ENCODE data around the gene ARF1. TPM values are rescaled to one million over a fixed set of nuclear protein-coding genes. Genes with fewer than 3 reads are reported as not detected.
A peak's percentile ranks its signal among the peaks of the same experiment; 100 is the strongest.

ARF1 gene
- total and polyA plus RNA-seq, 2 of the 13 experiments (the other 11 are each of a cell fraction or from before 2014, with no cell fraction given) = 186 to 327 TPM

GRCh38 chr1:228099331-228099732, 16.8 kb downstream of the ARF1 start:
- ATAC-seq (no peak), FAIRE-seq (no peak), DNase-seq (ENCODE audit: low spot score) (no peak)
- Histone ChIP-seq H3K9ac (ENCODE audit: insufficient read depth, low read depth, low read length) (no peak overlapping the region), H3K27me3 (ENCODE audit: control insufficient read depth in 1 of 2, insufficient read depth in 2 of 2, low read length in 2 of 2) (no peaks in the 10 kb centered on the region; a peak in 1 of 5 replicates), H2AFZ (ENCODE audit: low read length) (no peak overlapping the region), H3K79me2 (ENCODE audit: insufficient read depth, low read length) (peaks cover 53% of the 10 kb centered on the region), H3K9me3 (ENCODE audit: low read length) (peaks cover 5% of the 10 kb centered on the region), H4K20me1 (ENCODE audit: insufficient read depth, low read length) (peaks cover 63% of the 10 kb centered on the region), H3K4me3 (replicated peaks in 1 of 3; ENCODE audit: insufficient read depth in 1 of 3, low read depth in 2 of 3, low read length in 3 of 3) (no peak overlapping the region), H3K36me3 (replicated peaks in 1 of 2; ENCODE audit: control insufficient read depth in 1 of 2, insufficient read depth in 2 of 2, low read length in 2 of 2) (peaks cover 15 to 41% of the 10 kb centered on the region in 2 experiments; a peak in 4 of 5 replicates), H3K4me2 (ENCODE audit: low read depth, low read length) (no peak overlapping the region), H3K27ac (ENCODE audit: extremely low read length, insufficient read depth, low read length) (peak overlapping the region; percentile 17), H3K4me1 (ENCODE audit: insufficient read depth, low read length) (peaks cover 26% of the 10 kb centered on the region)
- in situ Hi-C loops (cut with HindIII; ENCODE audit: extremely low pct_ligation_motif_present, low pct_unique_long_range_greater_than_20kb) = no loop called here
- ChIA-PET CTCF (ENCODE audit: low intra/inter-chr PET ratio, low total read pairs) (no interaction called here), POLR2A (interaction anchor here (1.2 to 2.4 kb wide), 3 partner anchors 13 to 17 kb away, joined by 3 to 10 read pairs (median 5); partner anchors contain the start of gene ARF1)
- intact Hi-C loops (cut with micrococcal nuclease; ENCODE audit: unreplicated experiment) = no loop called here
- WGBS (ENCODE audit: low lambda C conversion rate) = 59% methylated on average over 4 of the region's 4 CpGs
- no TSS peak for BruUV-seq (replicated peaks)
- TF ChIP-seq KDM2A (CRISPR knock-in tag; IDR thresholded peaks at IDR 0.05; ENCODE audit: borderline replicate concordance, low read depth) (peak; percentile 23), ZNF10 (CRISPR knock-in tag; IDR thresholded peaks at IDR 0.05; ENCODE audit: borderline replicate concordance, low read depth) (no peak), ZNF362 (CRISPR knock-in tag; IDR thresholded peaks at IDR 0.05; ENCODE audit: borderline replicate concordance) (no peak), HNRNPUL1 (IDR thresholded peaks at IDR 0.05; ENCODE audit: low read depth, low read length) (no peak), ETV5 (CRISPR knock-in tag; IDR thresholded peaks at IDR 0.05; ENCODE audit: borderline replicate concordance) (no peak), SMARCE1 (IDR thresholded peaks at IDR 0.05; ENCODE audit: borderline replicate concordance) (no peak), ZUFSP (CRISPR knock-in tag; IDR thresholded peaks at IDR 0.05; ENCODE audit: borderline replicate concordance) (no peak), ZSCAN21 (CRISPR knock-in tag; IDR thresholded peaks at IDR 0.05; ENCODE audit: borderline replicate concordance) (no peak), THAP9 (CRISPR knock-in tag; IDR thresholded peaks at IDR 0.05; ENCODE audit: borderline replicate concordance) (no peak), PATZ1 (CRISPR knock-in tag; IDR thresholded peaks at IDR 0.05) (no peak), ZNF607 (CRISPR knock-in tag; IDR thresholded peaks at IDR 0.05; ENCODE audit: borderline replicate concordance) (no peak), MEF2D (CRISPR knock-in tag; IDR thresholded peaks at IDR 0.05) (no peak), ZNF512 (CRISPR knock-in tag; IDR thresholded peaks at IDR 0.05) (no peak)
